ENCODE data around the gene CTPS2. TPM values are rescaled to one million over a fixed set of nuclear protein-coding genes. Genes with fewer than 3 reads are reported as not detected.

The CTPS2 gene
- total and polyA plus RNA-seq, 2 donors (not counting 3 experiments of a cell fraction or from before 2014, with no cell fraction given), result 7.4 to 15.7 TPM

DNA sequence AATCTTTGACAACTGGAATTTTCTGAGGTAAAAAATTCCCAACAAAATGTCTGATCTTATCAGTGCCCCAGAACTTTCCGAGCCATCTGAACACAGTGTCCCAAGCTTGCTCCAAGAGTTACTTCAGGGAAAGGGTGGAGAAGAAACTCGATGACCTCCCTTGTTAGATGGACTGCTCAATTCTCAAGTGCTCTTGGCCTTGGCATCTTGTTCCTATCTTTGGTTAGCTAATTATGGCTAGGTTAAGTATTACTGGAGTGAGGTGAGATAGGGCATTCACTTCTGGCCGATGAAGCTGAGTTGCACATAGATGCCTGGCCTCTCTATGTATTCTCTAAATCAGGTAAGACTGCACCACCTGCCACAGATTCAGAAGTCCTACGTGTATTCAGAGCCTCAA, 71.6 kb downstream of the CTPS2 start:
- no peak for TF ChIP-seq CTCF (IDR thresholded peaks at IDR 0.05; ENCODE audit: extremely low read depth in 1 of 2, insufficient read depth in 1 of 2, low read depth in 1 of 2, low read length in 2 of 2)
- TF ChIP-seq, protein P1, sequence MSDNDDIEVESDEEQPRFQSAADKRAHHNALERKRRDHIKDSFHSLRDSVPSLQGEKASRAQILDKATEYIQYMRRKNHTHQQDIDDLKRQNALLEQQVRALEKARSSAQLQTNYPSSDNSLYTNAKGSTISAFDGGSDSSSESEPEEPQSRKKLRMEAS (IDR thresholded peaks at IDR 0.05; ENCODE audit: insufficient read depth, insufficient read length), result no peak
- TF ChIP-seq MYC (IDR thresholded peaks at IDR 0.05; ENCODE audit: low read depth, low read length), result no peak
- no peak for TF ChIP-seq FOS (IDR thresholded peaks at IDR 0.05; ENCODE audit: borderline replicate concordance, insufficient read depth, low read length)
- no peak for TF ChIP-seq POLR2AphosphoS5 (IDR thresholded peaks at IDR 0.05; ENCODE audit: insufficient read depth, low read depth, low read length)
- no peak for TF ChIP-seq EZH2 (IDR thresholded peaks at IDR 0.05; ENCODE audit: borderline replicate concordance, low read depth, low read length, severe bottlenecking)
- no peak for TF ChIP-seq JUN (IDR thresholded peaks at IDR 0.05; ENCODE audit: borderline replicate concordance, insufficient read depth, insufficient read length, low read depth)
- no peak for TF ChIP-seq POLR2A (IDR thresholded peaks at IDR 0.05; ENCODE audit: low read depth, low read length)
- no peak for TF ChIP-seq GATA2 (IDR thresholded peaks at IDR 0.05; ENCODE audit: insufficient read depth, insufficient read length, low read depth, low read length)
- Histone ChIP-seq H3K4me2 (ENCODE audit: insufficient read depth, low read length) (no peak overlapping the region), H3K4me1 (ENCODE audit: control insufficient read depth, extremely low read depth, insufficient read depth, low read length) (no peaks in the 10 kb centered on the region), H3K9me3 (replicated peaks; ENCODE audit: control insufficient read depth, insufficient read depth, low read length) (no peaks in the 10 kb centered on the region), H2AFZ (ENCODE audit: low read depth, low read length) (no peak overlapping the region), H3K27ac (ENCODE audit: insufficient read depth, low read depth, low read length) (no peak overlapping the region), H3K4me3 (replicated peaks in 1 of 3; ENCODE audit: insufficient read depth in 1 of 3, low read depth in 1 of 3, low read length in 3 of 3) (no peak overlapping the region), H3K27me3 (ENCODE audit: control insufficient read depth in 2 of 2, insufficient read depth in 2 of 2, low read length in 2 of 2) (no peaks in the 10 kb centered on the region), H3K9me1 (replicated peaks; ENCODE audit: control insufficient read depth, extremely low read depth, insufficient read depth, low read length) (no peaks in the 10 kb centered on the region), H3K79me2 (ENCODE audit: control insufficient read depth, insufficient read depth, low read length) (no peaks in the 10 kb centered on the region), H4K20me1 (replicated peaks; ENCODE audit: control insufficient read depth, extremely low read depth, insufficient read depth, low read length) (no peaks in the 10 kb centered on the region), H3K36me3 (ENCODE audit: control insufficient read depth in 2 of 2, extremely low read depth in 1 of 2, insufficient read depth in 2 of 2, low read length in 2 of 2) (no peaks in the 10 kb centered on the region), H3K9ac (replicated peaks; ENCODE audit: extremely low read depth, insufficient read depth, low read length) (no peak overlapping the region)
- FAIRE-seq (peak; percentile 24), DNase-seq (ENCODE audit: low read depth, low spot score) (no peak)
- intact Hi-C loops (cut with micrococcal nuclease) (no loop called here), dilution Hi-C loops (cut with MboI; ENCODE audit: extremely low pct_ligation_motif_present, low sequenced_read_pairs) (no loop called here)
- ChIA-PET POLR2A (no interaction called here), CTCF (no interaction called here)
- no TSS peak for BruUV-seq (replicated peaks)

All from endothelial cell of umbilical vein (primary cell).